GM06990 (cell line): ENCODE results near the gene ADAM10.

ENCODE experiments used
- DNase-seq: peaks from one replicate; pipeline ENCODE4 v3.0.0-alpha.2; 2011; ENCODE audit not compliant: insufficient read length; ENCODE audit errors: extremely low read depth
- H3K27me3 ChIP-seq: replicated peaks from 2 replicates; pipeline ENCODE4 v1.6.0; 2011; ENCODE audit warnings: low read length; ENCODE audit not compliant: control insufficient read depth, insufficient read depth
- H3K36me3 ChIP-seq: 2 replicates; pipeline ENCODE4 v1.5.1; 2011; ENCODE audit warnings: low read length; ENCODE audit not compliant: control insufficient read depth, insufficient read depth
- H3K4me3 ChIP-seq: replicated peaks from 2 replicates; pipeline ENCODE4 v1.5.1; 2011; ENCODE audit warnings: low read depth, mild to moderate bottlenecking, control low read depth, low read length
- CTCF ChIP-seq: IDR thresholded peaks from 2 replicates; pipeline ENCODE4 v1.5.1; 2011; ENCODE audit warnings: low read length, control low read depth, mild to moderate bottlenecking, inconsistent platforms; ENCODE audit not compliant: insufficient read depth, poor library complexity, severe bottlenecking

ADAM10 gene

GRCh38 chr15:58616171-58616570, 133.3 kb downstream of the ADAM10 start:
- no peak for DNase-seq
- no peaks in the 10 kb centered on the region for H3K27me3 ChIP-seq
- H3K36me3 ChIP-seq, result peaks cover 4% of the 10 kb centered on the region
- no peak for TF ChIP-seq CTCF
- H3K4me3 ChIP-seq, result no peak overlapping the region

- no peak for DNase-seq
- Histone ChIP-seq H3K4me3 (no peak overlapping the region), H3K27me3 (no peaks in the 10 kb centered on the region), H3K36me3 (peaks cover 3% of the 10 kb centered on the region)
- TF ChIP-seq CTCF, result no peak
These were observed 137.5 kb downstream of the ADAM10 start for GRCh38 chr15:58611731-58612676.

- H3K27me3 ChIP-seq, result no peaks in the 10 kb centered on the region
- no peak for DNase-seq
- no peak for TF ChIP-seq CTCF
- H3K4me3 ChIP-seq, result no peak overlapping the region
- H3K36me3 ChIP-seq, result peaks cover 3% of the 10 kb centered on the region
These were observed 140.8 kb downstream of the ADAM10 start for GRCh38 chr15:58608711-58609110.

- no peak for DNase-seq
- no peaks in the 10 kb centered on the region for H3K27me3 ChIP-seq
- TF ChIP-seq CTCF, result no peak
- H3K4me3 ChIP-seq, result no peak overlapping the region
- H3K36me3 ChIP-seq, result peaks cover 4% of the 10 kb centered on the region
These were observed 141.3 kb downstream of the ADAM10 start for GRCh38 chr15:58608129-58608590.

GRCh38 chr15:58606577-58607080, 142.9 kb downstream of the ADAM10 start:
- no peak overlapping the region for H3K4me3 ChIP-seq
- no peaks in the 10 kb centered on the region for H3K27me3 ChIP-seq
- peaks cover 5% of the 10 kb centered on the region for H3K36me3 ChIP-seq
- DNase-seq, result no peak
- no peak for TF ChIP-seq CTCF
